ENCODE measurements around the gene DIAPH3.

DIAPH3 gene

GRCh38 chr13:59755632-59756290 lies 408.0 kb downstream of the DIAPH3 start:
- no peak for DNase-seq

- DNase-seq: no peak
These were observed 409.3 kb downstream of the DIAPH3 start for GRCh38 chr13:59754411-59754810.

- no peak for DNase-seq
These were observed 412.9 kb downstream of the DIAPH3 start for GRCh38 chr13:59750860-59751259.

- DNase-seq: no peak
These were observed 415.7 kb downstream of the DIAPH3 start for GRCh38 chr13:59748046-59748445.

- DNase-seq: no peak
These were observed 416.2 kb downstream of the DIAPH3 start for GRCh38 chr13:59747529-59747928.

- DNase-seq: no peak
These were observed 417.3 kb downstream of the DIAPH3 start for GRCh38 chr13:59746291-59746962.

- no peak for DNase-seq
These were observed 418.3 kb downstream of the DIAPH3 start for GRCh38 chr13:59745392-59745788.

- no peak for DNase-seq
These were observed 418.9 kb downstream of the DIAPH3 start for GRCh38 chr13:59744747-59745391.

- DNase-seq: no peak
These were observed 420.5 kb downstream of the DIAPH3 start for GRCh38 chr13:59743195-59743594.

- no peak for DNase-seq
These were observed 421.3 kb downstream of the DIAPH3 start for GRCh38 chr13:59742467-59742866.

GRCh38 chr13:59738921-59739320 lies 424.8 kb downstream of the DIAPH3 start:
- no peak for DNase-seq

- DNase-seq: no peak
These were observed 429.3 kb downstream of the DIAPH3 start for GRCh38 chr13:59734393-59734792.

GRCh38 chr13:59733744-59734143 lies 430.0 kb downstream of the DIAPH3 start:
- no peak for DNase-seq

GRCh38 chr13:59730026-59730425 lies 433.7 kb downstream of the DIAPH3 start:
- no peak for DNase-seq

- no peak for DNase-seq
These were observed 434.7 kb downstream of the DIAPH3 start for GRCh38 chr13:59728896-59729545.

- DNase-seq: no peak
These were observed 441.5 kb downstream of the DIAPH3 start for GRCh38 chr13:59721926-59722910.

GRCh38 chr13:59715611-59716010 lies 448.1 kb downstream of the DIAPH3 start:
- no peak for DNase-seq

- DNase-seq: no peak
These were observed 452.6 kb downstream of the DIAPH3 start for GRCh38 chr13:59710996-59711701.

- no peak for DNase-seq
These were observed 453.3 kb downstream of the DIAPH3 start for GRCh38 chr13:59710416-59710815.

GRCh38 chr13:59706101-59706976 lies 457.4 kb downstream of the DIAPH3 start:
- DNase-seq: no peak

- no peak for DNase-seq
These were observed 461.5 kb downstream of the DIAPH3 start for GRCh38 chr13:59702269-59702668.

All from activated gamma-delta T cell (primary cell).